Cardiac atrium fibroblast (primary cell): ENCODE data around the gene ORMDL2. TPM values are rescaled to one million over a fixed set of nuclear protein-coding genes. Genes with fewer than 3 reads are reported as not detected.

Experiments
- total RNA-seq: library from RNA; depleted of rRNA; stranded (reverse); fragments of >200 nt; gene quantifications from 2 replicates; pipeline ENCODE4 v1.2.3, GENCODE V29; 2015

ORMDL2 gene, protein sequence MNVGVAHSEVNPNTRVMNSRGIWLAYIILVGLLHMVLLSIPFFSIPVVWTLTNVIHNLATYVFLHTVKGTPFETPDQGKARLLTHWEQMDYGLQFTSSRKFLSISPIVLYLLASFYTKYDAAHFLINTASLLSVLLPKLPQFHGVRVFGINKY
- total RNA-seq: 20.4 and 24.9 TPM in 2 replicates

DNA sequence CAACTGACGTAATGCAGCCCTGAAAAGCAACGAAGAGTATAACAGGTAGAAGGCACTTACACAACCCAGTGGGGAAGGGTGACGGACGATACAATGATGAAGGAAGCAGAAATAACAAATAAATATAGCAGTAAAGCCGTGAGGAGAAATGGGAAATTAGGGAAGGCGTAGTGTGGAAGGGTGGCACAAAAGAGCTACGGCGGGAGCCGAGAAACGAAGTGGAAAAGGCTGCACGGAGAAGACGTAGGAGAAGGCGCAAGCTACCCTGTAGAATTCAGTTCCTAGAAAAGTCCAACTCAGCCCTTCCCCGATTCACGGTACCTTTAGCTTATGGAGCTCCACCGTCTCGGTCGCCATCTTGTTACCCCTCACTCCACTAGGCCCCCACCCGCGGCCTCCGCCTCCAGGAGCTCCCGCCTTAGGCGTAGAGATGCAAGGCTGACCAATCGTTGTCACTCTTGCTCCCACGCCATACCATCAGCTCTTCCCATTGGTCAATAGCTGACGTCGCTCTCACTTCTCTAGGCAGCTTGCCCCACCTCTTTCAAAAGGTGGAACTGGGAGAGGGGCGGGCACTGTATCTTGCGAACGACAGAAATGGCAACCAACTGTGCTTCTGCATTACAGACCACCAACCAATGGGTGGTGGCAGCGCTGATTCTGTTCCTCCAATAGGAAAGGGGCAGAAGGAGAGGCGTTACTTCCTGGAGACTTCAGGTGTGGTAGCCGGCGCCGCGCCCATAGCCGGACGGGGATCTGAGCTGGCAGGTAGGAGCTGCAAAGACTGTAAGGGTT lies at the start of gene ORMDL2, which contains the start of gene SARNP:
ORMDL2 (plus strand) TSS at position 697 of the 795 bp plus-strand sequence. CDS start 959 bp downstream, outside the sequence.
SARNP (minus strand) TSS at position 380 of the 795 bp plus-strand sequence; CDS start at position 357, 23 bp downstream.

DNA sequence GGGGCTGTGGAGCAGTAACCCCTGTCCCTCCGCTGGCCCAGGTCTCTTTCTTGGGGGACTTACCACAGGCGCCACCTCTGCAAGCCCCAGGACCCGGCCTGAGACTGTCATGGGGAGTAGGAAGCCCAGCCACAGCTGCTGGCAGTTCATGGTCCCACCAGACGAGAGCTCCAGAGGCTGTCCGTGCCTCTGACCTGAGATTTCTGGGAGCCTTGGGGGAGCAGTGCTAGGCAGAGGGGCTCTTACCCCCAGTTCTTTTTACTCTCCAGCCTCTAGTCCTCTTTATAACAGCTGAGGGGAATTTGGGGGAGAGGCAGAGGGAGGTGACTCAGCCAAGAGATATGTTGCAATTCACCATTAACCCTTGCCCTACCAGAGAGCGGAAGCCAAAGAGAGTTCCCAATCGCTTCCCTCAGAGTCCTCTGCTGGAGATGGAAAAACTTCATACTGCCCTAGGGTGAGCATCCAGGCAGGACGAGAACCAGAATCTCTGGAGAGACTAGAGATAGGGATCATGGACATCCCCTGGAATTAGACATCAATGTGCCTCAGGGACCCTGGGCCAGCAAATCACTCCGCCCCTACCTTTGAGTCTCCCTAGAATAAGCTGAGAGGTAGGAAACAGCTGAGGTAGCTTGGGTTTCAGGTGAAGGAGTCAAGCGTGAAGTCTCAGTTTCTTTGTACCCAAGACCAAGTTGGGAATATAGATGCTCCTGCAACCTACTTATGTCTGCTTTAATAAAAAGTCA lies 25.0 kb downstream of the ORMDL2 start, which contains the start of gene MMP19:
MMP19 (minus strand) TSS at position 256 of the 749 bp plus-strand sequence; CDS start at position 150, 106 bp downstream.

Other genes starting within 250 kb of the ORMDL2 start
- gene OR2AP1, start 245.6 kb upstream of the ORMDL2 start, total RNA-seq: not detected in 2 replicates
- gene OR10P1, start 181.1 kb upstream of the ORMDL2 start, total RNA-seq: not detected in 2 replicates
- gene ITGA7, start 110.1 kb upstream of the ORMDL2 start, total RNA-seq: 4.0 and 6.8 TPM in 2 replicates
- 89.1 and 122 TPM in 2 replicates for gene BLOC1S1, start 102.0 kb upstream of the ORMDL2 start, total RNA-seq
- gene RDH5, start 97.6 kb upstream of the ORMDL2 start, total RNA-seq: 7.2 and 10.0 TPM in 2 replicates
- gene CD63, start 89.0 kb upstream of the ORMDL2 start, total RNA-seq: 1,164 and 1,497 TPM in 2 replicates
- 5.6 and 7.1 TPM in 2 replicates for gene GDF11, start 74.9 kb upstream of the ORMDL2 start, total RNA-seq
- 73.1 and 79.1 TPM in 2 replicates for gene SARNP, start 317 bp upstream of the ORMDL2 start, total RNA-seq
- gene DNAJC14, start 11.5 kb downstream of the ORMDL2 start, total RNA-seq: 37.4 and 40.2 TPM in 2 replicates
- gene MMP19, start 24.9 kb downstream of the ORMDL2 start, total RNA-seq: 34.8 and 40.3 TPM in 2 replicates
- 36.5 and 36.8 TPM in 2 replicates for gene PYM1, start 109.9 kb downstream of the ORMDL2 start, total RNA-seq
- 22.4 and 34.2 TPM in 2 replicates for gene DGKA, start 113.1 kb downstream of the ORMDL2 start, total RNA-seq
- 3.1 and 9.9 TPM in 2 replicates for gene PMEL, start 148.0 kb downstream of the ORMDL2 start, total RNA-seq
- gene CDK2, start 148.8 kb downstream of the ORMDL2 start, total RNA-seq: 16.8 and 26.2 TPM in 2 replicates
- 54.9 and 61.6 TPM in 2 replicates for gene RAB5B, start 156.0 kb downstream of the ORMDL2 start, total RNA-seq
- gene SUOX, start 179.2 kb downstream of the ORMDL2 start, total RNA-seq: 8.3 and 12.3 TPM in 2 replicates
- gene IKZF4, start 203.0 kb downstream of the ORMDL2 start, total RNA-seq: 0.90 and 1.1 TPM in 2 replicates
- 2,251 and 2,313 TPM in 2 replicates for gene RPS26, start 223.9 kb downstream of the ORMDL2 start, total RNA-seq